Measurements from ENCODE around the gene SLC23A3.
A peak's percentile ranks its signal among the peaks of the same experiment; 100 is the strongest.

Gene SLC23A3

DNA sequence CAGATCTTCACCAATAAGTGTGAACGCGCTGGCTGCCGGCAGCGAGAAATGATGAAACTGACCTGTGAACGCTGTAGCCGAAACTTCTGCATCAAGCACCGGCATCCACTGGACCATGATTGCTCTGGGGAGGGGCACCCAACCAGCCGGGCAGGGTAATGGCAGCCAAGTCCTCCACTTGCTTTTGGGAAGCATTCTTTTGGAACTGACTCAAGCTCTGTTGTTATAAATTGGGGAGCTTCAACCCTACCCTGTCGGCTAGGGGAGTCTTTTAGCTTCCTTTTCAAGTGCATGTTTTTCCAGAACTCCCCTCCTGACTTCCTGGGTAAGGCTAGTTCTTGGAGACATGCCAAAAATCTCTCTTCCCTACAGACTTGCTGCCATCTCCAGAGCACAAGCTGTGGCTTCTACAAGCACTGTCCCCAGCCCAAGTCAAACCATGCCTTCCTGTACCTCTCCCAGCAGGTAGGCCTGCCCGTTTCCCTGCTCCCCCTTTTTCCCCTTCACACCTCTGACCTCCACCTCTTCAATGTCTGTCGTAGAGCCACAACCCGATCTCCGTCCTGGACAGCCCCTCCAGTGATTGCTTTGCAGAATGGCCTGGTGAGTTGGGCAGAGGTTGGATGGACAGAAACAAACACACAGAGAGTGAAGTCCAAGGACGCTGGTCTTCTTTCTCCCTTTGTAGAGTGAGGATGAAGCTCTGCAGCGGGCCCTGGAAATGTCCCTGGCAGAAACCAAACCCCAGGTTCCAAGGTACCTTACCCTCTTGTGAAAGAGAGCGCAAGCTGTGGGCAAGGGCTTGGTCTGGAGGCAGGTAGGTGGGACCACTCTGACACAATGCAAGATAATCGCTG lies 38.3 kb upstream of the SLC23A3 start:
- TF ChIP-seq, protein P1, sequence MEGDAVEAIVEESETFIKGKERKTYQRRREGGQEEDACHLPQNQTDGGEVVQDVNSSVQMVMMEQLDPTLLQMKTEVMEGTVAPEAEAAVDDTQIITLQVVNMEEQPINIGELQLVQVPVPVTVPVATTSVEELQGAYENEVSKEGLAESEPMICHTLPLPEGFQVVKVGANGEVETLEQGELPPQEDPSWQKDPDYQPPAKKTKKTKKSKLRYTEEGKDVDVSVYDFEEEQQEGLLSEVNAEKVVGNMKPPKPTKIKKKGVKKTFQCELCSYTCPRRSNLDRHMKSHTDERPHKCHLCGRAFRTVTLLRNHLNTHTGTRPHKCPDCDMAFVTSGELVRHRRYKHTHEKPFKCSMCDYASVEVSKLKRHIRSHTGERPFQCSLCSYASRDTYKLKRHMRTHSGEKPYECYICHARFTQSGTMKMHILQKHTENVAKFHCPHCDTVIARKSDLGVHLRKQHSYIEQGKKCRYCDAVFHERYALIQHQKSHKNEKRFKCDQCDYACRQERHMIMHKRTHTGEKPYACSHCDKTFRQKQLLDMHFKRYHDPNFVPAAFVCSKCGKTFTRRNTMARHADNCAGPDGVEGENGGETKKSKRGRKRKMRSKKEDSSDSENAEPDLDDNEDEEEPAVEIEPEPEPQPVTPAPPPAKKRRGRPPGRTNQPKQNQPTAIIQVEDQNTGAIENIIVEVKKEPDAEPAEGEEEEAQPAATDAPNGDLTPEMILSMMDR (IDR thresholded peaks at IDR 0.05; ENCODE audit: borderline replicate concordance, control extremely low read depth, extremely low read depth, insufficient read depth, missing control alignments), result no peak
- in situ Hi-C loops (cut with MboI; ENCODE audit: low sequenced_read_pairs, unreplicated experiment), result no loop called here
- no peak for DNase-seq (ENCODE audit: low spot score)

DNA sequence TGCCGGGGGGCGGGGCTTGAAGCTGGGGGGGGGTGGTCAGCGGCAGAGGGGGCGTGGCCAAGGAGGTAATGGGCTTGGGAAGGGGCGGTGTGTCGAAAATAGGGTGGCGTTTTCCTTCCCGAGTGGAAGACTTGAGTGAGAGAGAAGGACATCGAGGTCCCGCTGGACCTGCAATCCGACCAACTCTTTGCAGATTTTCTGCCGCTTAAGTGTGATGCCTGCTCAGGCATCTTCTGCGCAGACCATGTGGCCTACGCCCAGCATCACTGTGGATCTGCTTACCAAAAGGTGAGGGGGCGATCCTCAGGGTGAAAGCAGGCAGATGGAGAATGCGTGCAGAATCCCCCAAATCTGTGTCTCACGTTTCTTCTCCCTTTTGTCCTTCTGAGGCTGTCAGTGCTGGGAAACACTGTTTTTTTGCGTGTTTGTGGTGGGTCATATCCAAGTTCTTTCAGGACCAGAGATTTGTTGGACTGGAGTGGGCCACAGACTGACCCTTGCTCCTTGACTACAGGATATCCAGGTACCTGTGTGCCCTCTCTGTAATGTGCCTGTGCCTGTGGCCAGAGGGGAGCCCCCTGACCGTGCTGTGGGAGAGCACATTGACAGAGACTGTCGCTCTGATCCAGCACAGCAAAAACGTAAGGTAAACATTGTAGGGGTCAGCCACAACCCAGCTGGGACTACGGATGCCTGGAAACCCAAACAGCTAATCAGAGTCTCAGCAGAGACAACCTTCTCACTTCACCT lies 37.5 kb upstream of the SLC23A3 start:
- no peak for DNase-seq (ENCODE audit: low spot score)
- in situ Hi-C loops (cut with MboI; ENCODE audit: low sequenced_read_pairs, unreplicated experiment), result no loop called here

DNA sequence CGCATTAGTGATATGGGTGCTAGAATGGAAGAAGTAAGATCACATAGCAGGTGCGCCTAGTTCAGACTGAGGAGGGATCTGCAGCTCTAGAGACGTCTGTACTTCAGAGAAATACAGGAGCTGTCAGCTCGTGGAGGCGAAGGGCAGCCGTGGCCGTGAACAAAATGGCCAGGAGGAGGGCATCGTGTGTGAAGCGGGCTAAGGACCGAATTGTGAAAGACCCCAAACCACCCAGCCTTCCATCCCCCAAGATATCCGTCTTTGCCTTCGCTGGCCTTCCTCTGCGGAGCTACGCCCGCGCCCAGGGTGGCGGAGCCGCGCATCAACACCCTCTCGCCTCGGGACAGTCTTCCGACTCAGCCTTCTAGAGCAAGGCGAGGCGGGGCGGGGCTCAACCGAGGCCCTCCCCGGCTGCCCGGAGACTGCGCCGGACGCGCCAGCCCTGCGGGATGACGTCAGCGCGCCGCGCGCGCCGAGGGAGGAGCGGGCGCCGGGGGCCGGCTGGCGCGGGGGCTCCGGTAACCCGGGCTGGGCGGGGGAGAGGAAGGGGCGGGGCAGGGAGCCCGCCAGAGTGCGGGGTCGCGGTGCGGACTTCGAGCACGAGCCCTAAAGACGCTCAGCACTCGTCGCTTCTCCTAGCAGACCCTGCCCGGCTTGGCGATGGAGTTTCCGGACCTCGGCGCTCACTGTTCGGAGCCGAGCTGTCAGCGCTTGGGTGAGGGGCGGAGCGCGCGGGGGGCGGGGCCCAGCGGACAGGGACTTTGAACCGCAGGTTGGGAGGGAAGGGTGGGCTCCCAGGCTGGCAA lies 36.7 kb upstream of the SLC23A3 start, which contains the start of gene ZFAND2B:
TSS of gene ZFAND2B (plus strand) at position 455 of the 806 bp plus-strand sequence. CDS start at position 661, 206 bp downstream.
- peak; percentile 100 for DNase-seq (ENCODE audit: low spot score)
- TF ChIP-seq, protein P1 (IDR thresholded peaks at IDR 0.05; ENCODE audit: borderline replicate concordance, control extremely low read depth, extremely low read depth, insufficient read depth, missing control alignments), result no peak
- in situ Hi-C loops (cut with MboI; ENCODE audit: low sequenced_read_pairs, unreplicated experiment), result no loop called here

More for the DNA sequence above, 37.5 kb upstream of the SLC23A3 start:
- TF ChIP-seq, protein P1 (IDR thresholded peaks at IDR 0.05; ENCODE audit: borderline replicate concordance, control extremely low read depth, extremely low read depth, insufficient read depth, missing control alignments), result no peak

DNA sequence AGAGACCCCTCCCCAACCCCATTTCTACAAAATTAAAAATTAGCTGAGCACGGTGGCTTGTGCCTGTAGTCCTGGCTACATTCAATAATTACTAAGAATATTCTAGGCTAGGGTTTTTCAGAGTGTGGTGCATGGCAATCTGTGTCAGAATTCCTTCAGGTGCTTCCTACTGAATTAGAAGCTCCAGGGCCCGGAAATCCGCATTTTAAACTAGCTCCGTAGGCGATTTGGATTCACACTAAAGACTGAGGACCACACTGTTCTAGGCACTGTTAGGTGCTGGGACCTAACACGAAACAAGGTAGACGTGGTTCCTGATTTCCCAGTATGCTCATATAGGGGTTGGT lies 36.1 kb upstream of the SLC23A3 start:
- in situ Hi-C loops (cut with MboI; ENCODE audit: low sequenced_read_pairs, unreplicated experiment), result no loop called here
- TF ChIP-seq, protein P1 (IDR thresholded peaks at IDR 0.05; ENCODE audit: borderline replicate concordance, control extremely low read depth, extremely low read depth, insufficient read depth, missing control alignments), result no peak
- no peak for DNase-seq (ENCODE audit: low spot score)

DNA sequence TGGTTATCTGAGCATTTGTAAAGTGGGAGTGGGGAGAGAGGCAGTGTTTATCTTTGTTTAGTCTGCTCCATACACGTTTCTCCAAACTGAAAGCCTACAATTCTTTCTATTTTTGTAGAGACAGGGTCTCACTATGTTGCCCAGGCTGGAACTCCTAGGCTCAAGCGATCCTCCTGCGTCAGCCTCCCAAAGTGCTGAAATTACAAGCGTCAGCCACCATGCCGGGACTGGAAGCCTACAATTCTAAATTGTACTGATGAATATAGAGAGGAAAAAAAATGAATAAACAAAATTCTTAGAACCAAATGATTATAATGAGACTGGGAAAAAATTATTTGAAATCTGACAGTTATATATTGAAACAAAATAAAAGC lies 35.3 kb upstream of the SLC23A3 start:
- in situ Hi-C loops (cut with MboI; ENCODE audit: low sequenced_read_pairs, unreplicated experiment), result no loop called here
- no peak for DNase-seq (ENCODE audit: low spot score)

More for the DNA sequence above, 35.3 kb upstream of the SLC23A3 start:
- TF ChIP-seq, protein P1 (IDR thresholded peaks at IDR 0.05; ENCODE audit: borderline replicate concordance, control extremely low read depth, extremely low read depth, insufficient read depth, missing control alignments), result no peak

All from GM13976 (cell line).